NCI-H2081 treated with DMSO at 0.1 percent for 48 hours (cell line): ENCODE measurements around the gene FAM13A.
"Not testable (repeated sequence)": the region's sequence is repeated elsewhere in the genome, so short reads cannot be mapped to it uniquely, and the experiment has no call there.

Experiments
- DNase-seq: peaks from one replicate; lab custom pipeline; 2025; lab: John Stamatoyannopoulos, UW

Gene FAM13A

GRCh38 chr4:88897752-88898151 lies 159.2 kb downstream of the FAM13A start:
- DNase-seq, result no peak

- no peak for DNase-seq
These were observed 159.8 kb downstream of the FAM13A start for GRCh38 chr4:88897180-88897579.

- DNase-seq, result no peak
These were observed 163.0 kb downstream of the FAM13A start for GRCh38 chr4:88893961-88894360.

- DNase-seq, result no peak
These were observed 164.3 kb downstream of the FAM13A start for GRCh38 chr4:88892646-88893045.

GRCh38 chr4:88891636-88892035 lies 165.3 kb downstream of the FAM13A start:
- no peak for DNase-seq

- not testable (repeated sequence) for DNase-seq
These were observed 169.6 kb downstream of the FAM13A start for GRCh38 chr4:88887409-88887808.

- no peak for DNase-seq
These were observed 175.8 kb downstream of the FAM13A start for GRCh38 chr4:88881227-88881569.

- no peak for DNase-seq
These were observed 176.3 kb downstream of the FAM13A start for GRCh38 chr4:88880501-88881226.

- DNase-seq, result no peak
These were observed 177.0 kb downstream of the FAM13A start for GRCh38 chr4:88879991-88880390.

GRCh38 chr4:88878642-88879041 lies 178.3 kb downstream of the FAM13A start:
- no peak for DNase-seq

- DNase-seq, result no peak
These were observed 186.6 kb downstream of the FAM13A start for GRCh38 chr4:88870428-88870827.

GRCh38 chr4:88868510-88868909 lies 188.5 kb downstream of the FAM13A start:
- no peak for DNase-seq

- no peak for DNase-seq
These were observed 190.0 kb downstream of the FAM13A start for GRCh38 chr4:88866862-88867550.

- DNase-seq, result no peak
These were observed 191.5 kb downstream of the FAM13A start for GRCh38 chr4:88865466-88865865.

- DNase-seq, result no peak
These were observed 191.9 kb downstream of the FAM13A start for GRCh38 chr4:88865046-88865445.

GRCh38 chr4:88860586-88860985 lies 196.4 kb downstream of the FAM13A start:
- no peak for DNase-seq

GRCh38 chr4:88859191-88859812 lies 197.7 kb downstream of the FAM13A start:
- DNase-seq, result no peak

- no peak for DNase-seq
These were observed 198.2 kb downstream of the FAM13A start for GRCh38 chr4:88858752-88859151.

GRCh38 chr4:88857588-88857987 lies 199.4 kb downstream of the FAM13A start:
- DNase-seq, result no peak

GRCh38 chr4:88854481-88854880 lies 202.5 kb downstream of the FAM13A start:
- DNase-seq, result no peak

- not testable (repeated sequence) for DNase-seq
These were observed 203.4 kb downstream of the FAM13A start for GRCh38 chr4:88853583-88853982.

GRCh38 chr4:88846206-88846790 lies 210.7 kb downstream of the FAM13A start:
- DNase-seq, result no peak
